Fibroblast of pulmonary artery (primary cell): ENCODE data around the gene FLNB.

Experiments
- DNase-seq: peaks from one replicate; pipeline ENCODE4 v3.0.0-alpha.2; 2010; ENCODE audit warnings: low read depth
- H3K4me3 ChIP-seq: replicated peaks from 2 replicates; pipeline ENCODE4 v1.5.1; 2011; ENCODE audit warnings: low read depth, mild to moderate bottlenecking, control low read depth, low read length, moderate library complexity
- TF ChIP-seq, protein P1 (sequence below): IDR thresholded peaks from 2 replicates; pipeline ENCODE4 v1.5.1; 2011; ENCODE audit warnings: mild to moderate bottlenecking, control low read depth, low read length, inconsistent platforms; ENCODE audit errors: missing control alignments

Gene FLNB

DNA sequence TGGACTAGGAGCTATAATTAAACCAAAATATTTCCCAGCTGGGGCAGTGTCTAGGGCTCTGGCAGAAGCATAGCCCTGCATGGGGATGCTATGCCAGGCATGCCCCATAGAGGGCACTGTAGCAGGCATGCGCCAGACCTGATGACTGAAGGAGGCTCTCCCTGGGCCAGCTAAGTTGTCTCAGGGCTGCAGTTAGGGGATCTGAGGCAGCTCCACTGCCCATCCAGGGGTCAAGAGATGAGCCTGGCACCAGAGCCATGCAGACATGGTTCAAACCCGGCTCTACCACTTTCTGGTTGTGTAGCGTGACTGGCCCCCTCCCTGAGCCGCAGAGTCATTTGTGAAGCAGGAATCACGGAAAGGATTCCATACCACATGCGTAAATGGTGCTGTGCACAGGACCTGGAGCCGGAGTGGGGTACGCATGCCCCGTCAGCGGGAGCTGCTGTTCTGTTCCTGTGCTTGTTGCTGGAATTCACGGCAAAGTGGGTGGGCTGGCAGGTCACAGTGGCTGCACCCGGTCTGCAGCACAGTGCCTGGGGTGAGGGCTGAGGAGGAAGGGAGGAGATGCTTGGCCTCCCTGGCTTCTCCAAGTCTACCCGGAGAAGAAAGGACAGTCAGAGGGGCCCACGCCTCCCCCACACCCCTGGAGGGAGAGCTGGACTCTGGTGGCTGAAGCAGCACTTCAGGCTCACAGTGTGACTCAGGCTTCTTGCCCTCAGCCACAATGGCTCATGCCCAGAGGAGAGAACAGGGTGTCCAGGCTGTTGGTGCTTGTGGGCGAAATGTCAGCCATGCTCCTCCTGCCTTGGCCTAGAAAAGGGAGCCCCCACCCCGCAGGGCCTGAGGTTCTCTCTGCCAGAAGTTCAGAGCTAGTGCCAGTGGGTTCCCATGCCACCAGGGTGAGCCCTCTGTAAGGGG, 159.5 kb downstream of the FLNB start:
- no peak overlapping the region for H3K4me3 ChIP-seq
- peak; percentile 79 for DNase-seq
- TF ChIP-seq, protein P1, sequence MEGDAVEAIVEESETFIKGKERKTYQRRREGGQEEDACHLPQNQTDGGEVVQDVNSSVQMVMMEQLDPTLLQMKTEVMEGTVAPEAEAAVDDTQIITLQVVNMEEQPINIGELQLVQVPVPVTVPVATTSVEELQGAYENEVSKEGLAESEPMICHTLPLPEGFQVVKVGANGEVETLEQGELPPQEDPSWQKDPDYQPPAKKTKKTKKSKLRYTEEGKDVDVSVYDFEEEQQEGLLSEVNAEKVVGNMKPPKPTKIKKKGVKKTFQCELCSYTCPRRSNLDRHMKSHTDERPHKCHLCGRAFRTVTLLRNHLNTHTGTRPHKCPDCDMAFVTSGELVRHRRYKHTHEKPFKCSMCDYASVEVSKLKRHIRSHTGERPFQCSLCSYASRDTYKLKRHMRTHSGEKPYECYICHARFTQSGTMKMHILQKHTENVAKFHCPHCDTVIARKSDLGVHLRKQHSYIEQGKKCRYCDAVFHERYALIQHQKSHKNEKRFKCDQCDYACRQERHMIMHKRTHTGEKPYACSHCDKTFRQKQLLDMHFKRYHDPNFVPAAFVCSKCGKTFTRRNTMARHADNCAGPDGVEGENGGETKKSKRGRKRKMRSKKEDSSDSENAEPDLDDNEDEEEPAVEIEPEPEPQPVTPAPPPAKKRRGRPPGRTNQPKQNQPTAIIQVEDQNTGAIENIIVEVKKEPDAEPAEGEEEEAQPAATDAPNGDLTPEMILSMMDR = peak; percentile 98

DNA sequence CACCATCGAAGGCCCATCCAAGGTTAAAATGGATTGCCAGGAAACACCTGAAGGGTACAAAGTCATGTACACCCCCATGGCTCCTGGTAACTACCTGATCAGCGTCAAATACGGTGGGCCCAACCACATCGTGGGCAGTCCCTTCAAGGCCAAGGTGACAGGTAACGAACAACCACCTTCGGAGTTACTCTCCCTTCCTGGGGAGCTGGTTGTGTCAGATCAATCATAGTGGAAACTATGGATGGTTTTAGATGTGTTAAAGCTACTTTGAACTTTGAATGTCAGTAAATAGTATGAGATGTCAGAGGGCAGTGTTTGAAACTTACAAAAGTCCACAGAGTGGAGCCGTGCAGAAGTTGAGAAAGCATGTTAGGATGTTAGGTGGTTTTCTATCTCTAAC, 160.3 kb downstream of the FLNB start:
- DNase-seq = no peak
- TF ChIP-seq, protein P1 = no peak
- H3K4me3 ChIP-seq = no peak overlapping the region

DNA sequence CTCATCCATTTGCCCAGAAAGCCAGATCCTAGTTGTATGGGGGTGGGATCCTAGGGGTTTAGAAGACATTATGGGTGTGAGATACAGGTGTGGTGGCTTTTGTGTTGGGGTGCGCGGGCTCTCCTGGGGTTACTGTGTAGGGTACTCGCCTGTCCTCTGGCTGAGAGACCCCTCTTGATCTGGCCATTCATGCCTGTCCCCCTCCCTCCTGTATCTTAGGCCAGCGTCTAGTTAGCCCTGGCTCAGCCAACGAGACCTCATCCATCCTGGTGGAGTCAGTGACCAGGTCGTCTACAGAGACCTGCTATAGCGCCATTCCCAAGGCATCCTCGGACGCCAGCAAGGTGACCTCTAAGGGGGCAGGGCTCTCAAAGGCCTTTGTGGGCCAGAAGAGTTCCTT, 161.1 kb downstream of the FLNB start:
- no peak overlapping the region for H3K4me3 ChIP-seq
- DNase-seq = no peak
- TF ChIP-seq, protein P1 = no peak

DNA sequence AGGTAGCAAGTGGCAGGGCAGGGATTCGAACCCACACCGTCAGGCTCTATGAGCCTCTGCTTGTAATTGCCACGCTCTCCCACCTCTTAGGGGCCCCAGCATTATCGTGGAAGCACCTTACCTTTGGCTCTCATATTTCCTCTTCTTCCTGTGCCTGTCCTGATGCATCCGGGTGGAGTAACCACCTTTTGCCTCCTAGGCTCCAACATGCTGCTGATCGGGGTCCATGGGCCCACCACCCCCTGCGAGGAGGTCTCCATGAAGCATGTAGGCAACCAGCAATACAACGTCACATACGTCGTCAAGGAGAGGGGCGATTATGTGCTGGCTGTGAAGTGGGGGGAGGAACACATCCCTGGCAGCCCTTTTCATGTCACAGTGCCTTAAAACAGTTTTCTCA, 162.2 kb downstream of the FLNB start:
- DNase-seq = no peak
- TF ChIP-seq, protein P1 = no peak
- no peak overlapping the region for H3K4me3 ChIP-seq

DNA sequence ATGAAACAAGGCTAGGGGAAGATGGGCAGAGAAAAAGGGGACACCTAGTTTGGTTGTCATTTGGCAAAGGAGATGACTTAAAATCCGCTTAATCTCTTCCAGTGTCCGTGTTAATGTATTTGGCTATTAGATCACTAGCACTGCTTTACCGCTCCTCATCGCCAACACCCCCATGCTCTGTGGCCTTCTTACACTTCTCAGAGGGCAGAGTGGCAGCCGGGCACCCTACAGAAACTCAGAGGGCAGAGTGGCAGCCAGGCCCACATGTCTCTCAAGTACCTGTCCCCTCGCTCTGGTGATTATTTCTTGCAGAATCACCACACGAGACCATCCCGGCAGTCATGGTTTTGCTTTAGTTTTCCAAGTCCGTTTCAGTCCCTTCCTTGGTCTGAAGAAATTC, 162.9 kb downstream of the FLNB start:
- TF ChIP-seq, protein P1 = no peak
- DNase-seq = no peak

DNA sequence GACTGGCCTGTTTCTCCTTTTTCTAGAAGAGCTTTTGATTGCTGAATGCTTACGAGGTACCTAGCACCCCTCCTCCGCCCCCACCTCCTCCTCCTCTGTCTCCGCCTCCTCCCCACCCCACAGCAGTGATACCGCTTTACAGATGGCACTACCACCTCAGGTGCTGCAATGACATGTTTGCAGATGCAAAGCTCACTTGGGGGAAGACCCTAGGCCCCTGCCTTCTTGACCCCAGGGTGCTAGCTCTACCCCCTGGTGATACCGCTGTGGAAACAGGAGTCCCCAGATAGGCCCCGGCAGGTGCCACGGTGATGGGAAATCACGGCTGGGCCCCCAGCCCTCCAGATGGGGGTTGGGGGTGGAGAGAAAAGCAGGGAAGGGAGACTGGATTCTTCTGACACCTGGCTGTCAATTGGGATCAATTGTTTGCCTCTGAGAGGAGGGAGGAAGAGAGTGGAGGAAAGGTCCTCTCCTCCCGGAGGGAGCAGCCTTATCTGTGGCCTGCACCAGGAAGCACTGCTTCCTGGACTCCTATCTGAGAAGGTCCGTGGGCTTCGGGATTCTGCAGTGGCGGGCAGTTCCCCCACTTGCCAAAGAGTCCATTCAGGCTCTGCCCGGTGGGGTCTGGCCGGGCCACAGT, 164.9 kb downstream of the FLNB start:
- no peak overlapping the region for H3K4me3 ChIP-seq
- TF ChIP-seq, protein P1 = no peak
- DNase-seq = no peak

More for the DNA sequence above, 162.9 kb downstream of the FLNB start:
- no peak overlapping the region for H3K4me3 ChIP-seq
